Left lung (tissue), 10 donors: ENCODE data around the gene RSAD1. TPM values are rescaled to one million over a fixed set of nuclear protein-coding genes. Genes with fewer than 3 reads are reported as not detected.

Source experiments
- ATAC-seq: fragments of 200-7000 bp; cut with Tn5 transposase; one replicate; pipeline ENCODE4 v1.9.1; 2020; ENCODE audit warnings: moderate library complexity
- DNase-seq, 4 donors: peaks; one replicate each; pipeline ENCODE4 v3.0.0-alpha.2; 2013 to 2020
- H3K27ac ChIP-seq, 2 donors: fragments of 200-600 bp; sonication (generic) in 1 of 2; one replicate each; pipeline versions ENCODE4 v1.5.0 to v1.8.0; 2020 to 2021
- H3K27me3 ChIP-seq, 2 donors: fragments of 200-600 bp; sonication (generic) in 1 of 2; one replicate each; pipeline versions ENCODE4 v1.5.0 to v1.8.0; 2020 to 2021
- H3K36me3 ChIP-seq, 2 donors: fragments of 200-600 bp; sonication (generic) in 1 of 2; one replicate each; pipeline versions ENCODE4 v1.5.0 to v1.8.0; 2020 to 2021
- H3K4me1 ChIP-seq, 2 donors: fragments of 200-600 bp; one replicate each; pipeline ENCODE4 v1.8.0; 2021
- H3K4me3 ChIP-seq, 2 donors: fragments of 200-600 bp; sonication (generic) in 1 of 2; one replicate each; pipeline versions ENCODE4 v1.5.0 to v1.8.0; 2020 to 2021; ENCODE audit warnings: mild to moderate bottlenecking in 1 of 2
- H3K9me3 ChIP-seq, 2 donors: fragments of 200-600 bp; sonication (generic) in 1 of 2; one replicate each; pipeline versions ENCODE4 v1.5.0 to v1.8.0; 2020 to 2021
- CTCF ChIP-seq, 2 donors: fragments of 200-600 bp; sonication (generic) in 1 of 2; IDR thresholded peaks; one replicate each; pipeline versions ENCODE4 v1.5.0 to v1.8.0; 2021; ENCODE audit warnings: antibody characterized with exemption in 2 of 2
- intact Hi-C, 2 donors: fragments of 100-400 bp; cut with DNase I; formaldehyde crosslinking; loops; one replicate each; pipeline versions ENCODE4 v1.11.2 to v1.14.2; 2022
- polyA plus RNA-seq, 6 donors: library from polyadenylated mRNA; unstranded; fragments of 120-200 nt; gene quantifications; one replicate each; pipeline ENCODE4 v1.2.1, GENCODE V29; 2013; ENCODE audit not compliant: insufficient read length in 6 of 6
- total RNA-seq, 2 donors: library from RNA; stranded (reverse); fragmentation: NEBNext Ultra II Directional; extraction: Animal tissue kit (Norgen Biotek cat#: 25700); gene quantifications; one replicate each; pipeline ENCODE4 v1.2.1, GENCODE V29; 2021
- donor health status: DM: no; HTN: yes; CAD: no.
- donor health status: DM: no; HTN: no; CAD: no.

Gene RSAD1
- total and polyA plus RNA-seq, 8 donors = 28.5 to 61.5 (median 47.2) TPM

GRCh38 chr17:50519141-50519834 is 40.6 kb downstream of the RSAD1 start:
- DNase-seq (peak in 1 of 4 donors; percentile 41), ATAC-seq (no peak)
- Histone ChIP-seq H3K4me3 (no peak overlapping the region), H3K27me3 (no peaks in the 10 kb centered on the region), H3K9me3 (no peaks in the 10 kb centered on the region), H3K36me3 (no peaks in the 10 kb centered on the region), H3K27ac (no peak overlapping the region), H3K4me1 (no peaks in the 10 kb centered on the region)
- TF ChIP-seq CTCF (IDR thresholded peaks at IDR 0.05) = no peak
- intact Hi-C loops = no loop called here

GRCh38 chr17:50520483-50520882 is 41.8 kb downstream of the RSAD1 start:
- intact Hi-C loops = no loop called here
- Histone ChIP-seq H3K27me3 (no peaks in the 10 kb centered on the region), H3K4me1 (no peaks in the 10 kb centered on the region), H3K9me3 (no peaks in the 10 kb centered on the region), H3K4me3 (no peak overlapping the region), H3K36me3 (no peaks in the 10 kb centered on the region), H3K27ac (no peak overlapping the region)
- DNase-seq (no peak), ATAC-seq (no peak)
- TF ChIP-seq CTCF (IDR thresholded peaks at IDR 0.05) = no peak

- Histone ChIP-seq H3K4me1 (no peaks in the 10 kb centered on the region), H3K4me3 (no peak overlapping the region), H3K27ac (no peak overlapping the region), H3K36me3 (no peaks in the 10 kb centered on the region), H3K27me3 (no peaks in the 10 kb centered on the region), H3K9me3 (no peaks in the 10 kb centered on the region)
- DNase-seq (no peak), ATAC-seq (peak; percentile 75)
- no peak for TF ChIP-seq CTCF (IDR thresholded peaks at IDR 0.05)
- intact Hi-C loops = no loop called here
Observed at GRCh38 chr17:50521514-50521913, 42.9 kb downstream of the RSAD1 start.

- Histone ChIP-seq H3K27ac (no peak overlapping the region), H3K9me3 (no peaks in the 10 kb centered on the region), H3K4me1 (no peaks in the 10 kb centered on the region), H3K36me3 (no peaks in the 10 kb centered on the region), H3K4me3 (no peak overlapping the region), H3K27me3 (no peaks in the 10 kb centered on the region)
- DNase-seq = no peak
- ATAC-seq = no peak
- TF ChIP-seq CTCF (IDR thresholded peaks at IDR 0.05) = no peak
- intact Hi-C loops = no loop called here
Observed at GRCh38 chr17:50522766-50523165, 44.1 kb downstream of the RSAD1 start.

GRCh38 chr17:50523208-50523607 is 44.5 kb downstream of the RSAD1 start:
- Histone ChIP-seq H3K4me1 (no peaks in the 10 kb centered on the region), H3K4me3 (no peak overlapping the region), H3K9me3 (no peaks in the 10 kb centered on the region), H3K27me3 (no peaks in the 10 kb centered on the region), H3K27ac (no peak overlapping the region), H3K36me3 (no peaks in the 10 kb centered on the region)
- DNase-seq (no peak), ATAC-seq (no peak)
- no peak for TF ChIP-seq CTCF (IDR thresholded peaks at IDR 0.05)
- intact Hi-C loops = no loop called here
